Upper lobe of left lung (tissue), 6 donors: ENCODE measurements around the gene ACTN4. TPM values are rescaled to one million over a fixed set of nuclear protein-coding genes. Genes with fewer than 3 reads are reported as not detected.

Experiments
- ATAC-seq, 2 donors: fragments of 200-7000 bp; cut with Tn5 transposase; one replicate each; pipeline ENCODE4 v1.9.1; 2022; ENCODE audit warnings: mild to moderate bottlenecking in 2 of 2, moderate library complexity in 2 of 2; ENCODE audit not compliant: low FRiP score in 2 of 2
- DNase-seq, 2 donors: peaks; one replicate each; pipeline ENCODE4 v3.0.0-alpha.2; 2019 to 2020
- H3K27ac ChIP-seq, 4 donors: fragments of 200-600 bp; sonication (generic); one replicate each; pipeline ENCODE4 v1.5.1; 2016 to 2019
- H3K27me3 ChIP-seq, 4 donors: fragments of 200-600 bp; sonication (generic); one replicate each; pipeline ENCODE4 v1.5.1; 2017 to 2019
- H3K36me3 ChIP-seq, 4 donors: fragments of 200-600 bp; sonication (generic); one replicate each; pipeline ENCODE4 v1.5.1; 2016 to 2019
- H3K4me1 ChIP-seq, 4 donors: fragments of 200-600 bp; sonication (generic); one replicate each; pipeline ENCODE4 v1.5.1; 2018 to 2019
- H3K4me3 ChIP-seq, 4 donors: fragments of 200-600 bp; sonication (generic); one replicate each; pipeline ENCODE4 v1.5.1; 2017 to 2019; ENCODE audit warnings: mild to moderate bottlenecking in 2 of 4, moderate library complexity in 1 of 4
- H3K9me3 ChIP-seq, 4 donors: fragments of 200-600 bp; sonication (generic); one replicate each; pipeline ENCODE4 v1.5.1; 2018 to 2019
- EP300 ChIP-seq, 4 donors: sonication (generic); formaldehyde crosslinking; IDR thresholded peaks; one replicate each; pipeline ENCODE4 v1.5.1; 2017; ENCODE audit warnings: antibody characterized with exemption in 4 of 4, control low read depth in 2 of 4
- POLR2A ChIP-seq, 4 donors: fragments of 450-650 bp; IDR thresholded peaks; one replicate each; pipeline ENCODE4 v1.5.1; 2016 to 2017; ENCODE audit warnings: antibody characterized with exemption in 4 of 4, mild to moderate bottlenecking in 2 of 4
- POLR2AphosphoS5 ChIP-seq, 2 donors: sonication (generic); formaldehyde crosslinking; IDR thresholded peaks; one replicate each; pipeline ENCODE4 v1.5.1; 2017; ENCODE audit warnings: antibody characterized with exemption in 2 of 2
- WGBS, 2 donors: methylation state at CpG; one replicate each; pipeline ENCODE4 v1.1.5; 2017 to 2018; 5-methylcytosine and 5-hydroxymethylcytosine counted together
- total RNA-seq, 6 donors: library from RNA; depleted of rRNA in 4 of 6; stranded (reverse); fragments of >200 nt in 4 of 6; gene quantifications; one replicate each; pipeline versions ENCODE4 v1.1.0 to v1.2.1, GENCODE V29; 2016 to 2021
- TF ChIP-seq, protein P1 (sequence below), 6 experiments: fragments of 450-650 bp in 4 of 6; fragments of 200-600 bp in 2 of 6; sonication (generic) in 2 of 6; IDR thresholded peaks; one replicate each; pipeline ENCODE4 v1.5.1; 2016 to 2019; ENCODE audit warnings: antibody characterized with exemption in 6 of 6
- donor health status: DM: no; HTN: no; CAD: no; lungs with moderate emphysema.
- donor health status: DM: no; HTN: yes; CAD: no; lungs with severe emphysema.

ACTN4 gene
- total RNA-seq, 6 donors from 2014 or later, result 162 to 636 (median 512) TPM

DNA sequence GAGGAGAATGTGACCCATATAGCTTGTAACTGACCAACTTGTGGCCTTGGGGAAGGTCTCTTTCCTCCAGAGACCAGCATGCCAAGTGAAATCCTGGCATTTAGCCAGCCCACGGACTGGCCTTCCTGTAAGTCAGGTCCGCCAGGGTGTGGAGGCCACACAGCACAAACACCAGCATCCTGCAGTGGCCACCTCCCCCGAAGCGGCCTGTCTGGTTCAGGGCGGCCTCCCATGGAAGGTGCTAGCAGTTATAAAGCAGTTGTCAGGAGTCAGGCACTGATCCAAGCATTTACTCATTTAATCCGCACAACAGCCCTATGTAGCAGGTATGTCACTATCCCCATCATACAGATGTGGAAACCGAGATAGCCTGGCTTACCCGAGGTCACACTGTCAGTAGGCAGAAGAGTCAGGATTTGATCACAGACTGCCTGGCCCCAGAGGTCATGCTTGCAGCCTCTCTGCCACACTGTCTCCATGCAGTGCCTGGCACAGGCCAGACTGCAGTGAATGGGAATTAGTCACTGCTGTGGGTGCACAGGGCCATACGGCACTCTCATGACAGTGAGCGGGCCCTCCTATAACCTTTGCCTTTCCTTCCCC, 60.2 kb downstream of the ACTN4 start:
- TF ChIP-seq, protein P1, sequence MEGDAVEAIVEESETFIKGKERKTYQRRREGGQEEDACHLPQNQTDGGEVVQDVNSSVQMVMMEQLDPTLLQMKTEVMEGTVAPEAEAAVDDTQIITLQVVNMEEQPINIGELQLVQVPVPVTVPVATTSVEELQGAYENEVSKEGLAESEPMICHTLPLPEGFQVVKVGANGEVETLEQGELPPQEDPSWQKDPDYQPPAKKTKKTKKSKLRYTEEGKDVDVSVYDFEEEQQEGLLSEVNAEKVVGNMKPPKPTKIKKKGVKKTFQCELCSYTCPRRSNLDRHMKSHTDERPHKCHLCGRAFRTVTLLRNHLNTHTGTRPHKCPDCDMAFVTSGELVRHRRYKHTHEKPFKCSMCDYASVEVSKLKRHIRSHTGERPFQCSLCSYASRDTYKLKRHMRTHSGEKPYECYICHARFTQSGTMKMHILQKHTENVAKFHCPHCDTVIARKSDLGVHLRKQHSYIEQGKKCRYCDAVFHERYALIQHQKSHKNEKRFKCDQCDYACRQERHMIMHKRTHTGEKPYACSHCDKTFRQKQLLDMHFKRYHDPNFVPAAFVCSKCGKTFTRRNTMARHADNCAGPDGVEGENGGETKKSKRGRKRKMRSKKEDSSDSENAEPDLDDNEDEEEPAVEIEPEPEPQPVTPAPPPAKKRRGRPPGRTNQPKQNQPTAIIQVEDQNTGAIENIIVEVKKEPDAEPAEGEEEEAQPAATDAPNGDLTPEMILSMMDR (IDR thresholded peaks at IDR 0.05), result no peak
- peak; percentile 62 to 84 for TF ChIP-seq POLR2AphosphoS5 (IDR thresholded peaks at IDR 0.05)
- peak in 2 of 4 donors; percentile 41 to 74 for TF ChIP-seq EP300 (IDR thresholded peaks at IDR 0.05)
- no peak for TF ChIP-seq POLR2A (IDR thresholded peaks at IDR 0.05)
- Histone ChIP-seq H3K27ac (peak overlapping the region; percentile 48 to 93 (median 62)), H3K36me3 (peaks cover 48 to 100% (median 97%) of the 10 kb centered on the region in 4 donors), H3K4me3 (no peak overlapping the region), H3K27me3 (no peaks in the 10 kb centered on the region), H3K9me3 (no peaks in the 10 kb centered on the region), H3K4me1 (peaks cover 66 to 85% (median 74%) of the 10 kb centered on the region in 4 donors)
- WGBS, 2 donors, result 76% methylated on average over 7 of the region's 10 CpGs; no CpG with 5 or more reads in 1 of the 2 donors
- DNase-seq, result peak in 1 of 2 donors; percentile 79
- peak in 1 of 2 donors; percentile 39 for ATAC-seq

DNA sequence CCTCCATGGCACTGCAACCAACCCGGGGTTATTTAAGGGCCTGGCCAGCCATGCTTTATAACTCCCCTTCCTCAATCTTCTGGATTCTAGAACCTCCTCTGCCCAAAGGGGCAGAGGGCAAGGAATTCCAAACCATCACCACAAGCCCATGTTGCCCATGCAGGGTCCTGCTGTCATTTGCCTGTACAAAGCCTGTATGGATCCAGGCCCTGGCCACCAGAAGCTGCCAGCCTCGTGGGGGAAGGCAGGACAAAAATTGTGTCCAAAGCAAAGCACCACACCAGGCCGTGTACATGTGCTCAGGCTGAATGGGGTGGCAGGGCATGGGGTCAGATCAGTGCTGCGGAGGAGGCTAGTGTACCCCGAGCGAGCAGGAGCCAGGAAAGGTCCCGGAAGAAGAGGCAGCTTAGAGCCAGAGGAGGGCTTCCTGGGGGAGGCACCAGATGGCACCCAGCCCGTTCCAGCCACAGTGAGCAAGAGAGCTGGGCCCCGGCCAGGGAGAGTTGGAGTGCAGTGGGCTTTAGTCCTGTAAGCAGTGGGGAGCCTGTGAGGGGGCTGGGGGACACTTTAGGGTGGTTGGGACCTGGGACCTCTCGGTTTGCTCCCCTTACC, 61.1 kb downstream of the ACTN4 start:
- H3K4me3 ChIP-seq, result no peak overlapping the region
- H3K27ac ChIP-seq, result peak overlapping the region; percentile 45 to 93 (median 62)
- 53 to 88% methylated on average over 8 to 10 of the region's 10 CpGs for WGBS, 2 donors
- H3K4me1 ChIP-seq, result peaks cover 67 to 91% (median 75%) of the 10 kb centered on the region in 4 donors
- H3K9me3 ChIP-seq, result no peaks in the 10 kb centered on the region
- DNase-seq, result no peak
- ATAC-seq, result no peak
- TF ChIP-seq POLR2A (IDR thresholded peaks at IDR 0.05) (no peak), EP300 (IDR thresholded peaks at IDR 0.05) (no peak), POLR2AphosphoS5 (IDR thresholded peaks at IDR 0.05) (no peak)
- TF ChIP-seq, protein P1 (IDR thresholded peaks at IDR 0.05), result no peak
- H3K27me3 ChIP-seq, result no peaks in the 10 kb centered on the region
- peaks cover 48 to 100% (median 97%) of the 10 kb centered on the region in 4 donors for H3K36me3 ChIP-seq

DNA sequence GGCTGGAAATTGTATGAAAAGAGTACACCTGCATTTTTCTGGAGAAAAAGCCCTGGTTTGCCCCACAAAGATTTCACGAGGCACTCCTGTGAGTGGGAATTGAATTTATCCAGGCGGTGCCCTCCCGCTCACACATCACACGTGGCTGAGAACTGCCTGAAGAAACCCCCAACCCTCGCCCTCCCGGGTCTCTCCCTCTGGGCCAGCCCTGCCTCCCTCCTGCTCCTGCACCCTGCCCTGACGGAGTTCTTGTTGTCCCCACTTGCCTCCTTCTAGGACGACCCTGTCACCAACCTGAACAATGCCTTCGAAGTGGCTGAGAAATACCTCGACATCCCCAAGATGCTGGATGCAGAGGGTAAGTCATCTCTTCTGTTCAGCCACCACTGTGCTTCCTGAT, 61.7 kb downstream of the ACTN4 start:
- H3K36me3 ChIP-seq, result peaks cover 48 to 100% (median 97%) of the 10 kb centered on the region in 4 donors
- H3K4me1 ChIP-seq, result peaks cover 67 to 85% (median 73%) of the 10 kb centered on the region in 4 donors
- no peak overlapping the region for H3K4me3 ChIP-seq
- peak overlapping the region; percentile 19 to 93 (median 62) for H3K27ac ChIP-seq
- 88 to 95% methylated on average over 10 of the region's 10 CpGs for WGBS, 2 donors
- ATAC-seq (no peak), DNase-seq (no peak)
- H3K27me3 ChIP-seq, result no peaks in the 10 kb centered on the region
- H3K9me3 ChIP-seq, result no peaks in the 10 kb centered on the region
- TF ChIP-seq POLR2AphosphoS5 (IDR thresholded peaks at IDR 0.05), result no peak
- no peak for TF ChIP-seq EP300 (IDR thresholded peaks at IDR 0.05)
- TF ChIP-seq POLR2A (IDR thresholded peaks at IDR 0.05), result no peak
- TF ChIP-seq, protein P1 (IDR thresholded peaks at IDR 0.05), result no peak

DNA sequence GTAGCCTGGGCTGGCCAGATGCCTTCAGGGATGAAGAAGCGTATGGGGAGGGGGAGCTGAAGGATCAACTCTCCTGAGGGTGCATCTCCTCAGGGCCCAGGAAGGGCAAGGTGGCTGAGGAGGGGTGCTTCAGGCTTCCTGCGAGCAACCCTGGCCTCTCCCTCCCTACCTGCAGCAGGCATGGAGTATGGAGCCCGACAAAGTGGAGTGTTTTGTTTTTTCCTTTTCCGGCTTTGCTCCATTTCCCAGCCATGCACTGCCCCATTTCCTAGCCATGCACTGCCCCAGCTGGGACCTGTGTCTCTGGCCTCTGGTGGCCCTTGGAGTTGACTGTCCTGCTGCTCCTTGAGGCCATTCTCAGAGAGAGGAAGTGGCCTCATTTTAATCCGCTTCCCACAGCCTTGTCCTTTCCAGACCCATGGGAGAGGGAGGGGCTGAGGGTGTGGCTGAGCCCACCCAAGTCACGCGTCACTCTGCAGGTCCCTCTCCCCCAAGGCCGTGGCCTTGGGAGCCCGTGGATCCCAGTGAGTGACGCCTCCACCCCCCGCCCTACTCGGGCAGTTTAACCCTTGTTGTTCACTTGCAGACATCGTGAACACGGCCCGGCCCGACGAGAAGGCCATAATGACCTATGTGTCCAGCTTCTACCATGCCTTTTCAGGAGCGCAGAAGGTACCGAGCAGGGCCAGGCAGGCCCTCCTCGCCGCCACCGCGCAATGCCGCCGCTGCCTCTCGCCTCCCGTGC, 62.4 kb downstream of the ACTN4 start:
- no peak for ATAC-seq
- Histone ChIP-seq H3K9me3 (no peaks in the 10 kb centered on the region), H3K4me1 (peaks cover 66 to 80% (median 73%) of the 10 kb centered on the region in 4 donors), H3K27ac (peak overlapping the region; percentile 19 to 93 (median 62)), H3K27me3 (no peaks in the 10 kb centered on the region), H3K36me3 (peaks cover 46 to 100% (median 97%) of the 10 kb centered on the region in 4 donors), H3K4me3 (no peak overlapping the region)
- 79 to 83% methylated on average over 18 to 27 of the region's 27 CpGs for WGBS, 2 donors
- peak in 1 of 2 donors; percentile 75 for DNase-seq
- TF ChIP-seq EP300 (IDR thresholded peaks at IDR 0.05) (no peak), POLR2AphosphoS5 (IDR thresholded peaks at IDR 0.05) (no peak), POLR2A (IDR thresholded peaks at IDR 0.05) (no peak)
- TF ChIP-seq, protein P1 (IDR thresholded peaks at IDR 0.05), result no peak
